Activated CD4-positive, alpha-beta T cell treated with anti-CD3 and anti-CD28 coated beads, Interleukin-10, Interleukin-2, amounts not matched to agents 100 ng/mL and 50 ng/mL, durations not matched to agents 16 hours and 8 hours (primary cell): ENCODE measurements around the gene RNF220.
"Not testable (repeated sequence)": the region's sequence is repeated elsewhere in the genome, so short reads cannot be mapped to it uniquely, and the experiment has no call there.

Source experiments
- DNase-seq: peaks from one replicate; pipeline ENCODE4 v3.0.0-alpha.2; 2020

The RNF220 gene

DNA sequence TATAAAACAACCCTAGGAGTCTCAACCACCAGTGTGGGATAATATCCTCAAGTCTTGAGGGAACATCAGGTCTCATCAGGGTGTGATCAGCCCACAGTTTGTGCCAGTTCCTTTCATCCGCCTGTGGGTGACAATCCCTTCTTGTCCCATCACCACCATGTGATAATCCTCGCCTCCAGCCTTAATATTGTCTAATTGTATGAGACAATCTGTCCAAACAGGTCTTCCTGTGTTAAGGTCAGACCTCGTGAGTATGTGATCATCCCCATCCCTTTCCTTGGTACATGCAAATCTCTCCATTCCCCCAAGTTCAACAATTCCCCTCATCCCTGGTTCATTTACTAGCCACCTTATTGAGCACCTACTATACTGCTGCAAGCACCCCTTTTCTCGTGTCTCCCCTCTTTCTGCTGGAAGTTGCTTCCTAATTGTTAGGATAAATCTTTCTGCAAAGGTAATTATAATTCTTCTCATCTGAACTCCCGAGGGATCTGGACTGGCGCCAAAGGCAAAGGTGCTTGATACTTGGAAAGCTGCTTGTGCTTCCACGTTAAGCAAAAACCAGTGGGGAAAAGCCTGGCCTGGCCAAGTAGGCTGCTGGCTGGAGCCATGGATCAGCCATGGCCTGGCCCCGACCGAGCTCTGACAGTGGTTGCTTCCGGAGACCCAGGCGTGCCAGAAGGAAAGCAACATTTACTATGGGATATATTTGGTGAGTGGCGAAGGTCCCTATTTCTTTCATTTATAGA lies 92.5 kb downstream of the RNF220 start:
- no peak for DNase-seq

GRCh38 chr1:44499306-44499705 lies 94.3 kb downstream of the RNF220 start:
- DNase-seq: no peak

GRCh38 chr1:44500181-44501046 lies 95.4 kb downstream of the RNF220 start:
- DNase-seq: no peak

DNA sequence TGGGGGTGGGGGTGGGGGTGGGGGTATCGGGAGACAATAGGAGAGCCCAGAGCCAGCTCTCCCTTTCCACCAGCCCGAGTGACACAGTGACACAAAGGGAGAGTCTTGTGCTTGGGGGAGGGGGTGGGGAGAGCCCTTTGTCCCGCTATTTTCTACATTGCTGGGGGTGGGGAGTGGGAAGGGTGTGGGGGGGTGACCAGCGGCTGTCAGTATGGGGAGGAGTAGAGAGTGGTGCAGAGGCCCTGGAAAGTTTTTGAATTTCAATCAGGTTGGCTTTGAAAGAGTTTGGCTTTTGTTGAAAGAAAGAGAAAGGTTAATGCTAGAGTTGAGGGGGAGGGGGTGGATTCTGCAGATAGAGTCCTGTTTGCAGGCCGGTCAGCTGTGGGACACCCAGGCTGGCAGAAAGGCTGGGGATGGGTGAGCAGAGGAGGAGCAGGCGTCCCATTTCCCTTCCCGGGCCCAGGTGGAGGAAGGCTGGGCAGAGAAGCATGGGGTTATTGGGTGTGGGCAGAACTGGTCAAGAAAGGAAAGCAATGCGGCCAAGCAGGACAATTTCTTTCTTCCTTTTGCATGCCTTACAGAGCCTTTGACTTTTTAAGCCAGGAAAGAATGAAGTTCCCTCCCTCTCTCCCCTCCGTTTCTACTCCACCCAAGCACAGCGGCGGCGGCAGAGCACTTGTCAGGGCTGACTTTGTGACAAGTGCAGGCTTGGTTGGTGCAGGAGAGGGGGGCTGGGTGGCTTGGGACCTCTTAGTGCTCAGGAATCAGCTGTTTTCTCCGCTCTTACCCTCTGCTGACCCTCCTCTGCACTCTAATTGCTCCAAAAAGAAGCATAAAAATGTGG lies 96.2 kb downstream of the RNF220 start:
- no peak for DNase-seq

- not testable (repeated sequence) for DNase-seq
Measured at GRCh38 chr1:44502823-44503222, 97.8 kb downstream of the RNF220 start.

DNA sequence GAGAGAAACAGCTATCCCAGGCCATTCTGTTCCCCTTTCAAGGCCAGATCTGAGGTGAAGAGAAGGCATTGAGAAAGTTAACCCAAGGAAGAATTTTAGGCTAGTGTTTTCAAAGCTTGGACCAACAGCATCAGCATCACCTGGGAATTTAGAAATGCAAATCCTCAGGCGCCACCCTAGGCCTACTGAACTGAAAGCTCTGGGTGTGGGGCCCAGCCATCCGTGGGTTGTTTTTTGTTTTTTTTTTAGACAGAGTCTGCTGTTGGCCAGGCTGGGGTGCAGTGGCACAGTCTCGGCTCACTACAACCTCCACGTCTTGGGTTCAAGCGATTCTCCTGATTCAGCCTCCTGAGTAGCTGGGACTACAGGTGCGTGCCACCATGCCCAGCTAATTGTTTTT lies 98.6 kb downstream of the RNF220 start:
- DNase-seq: no peak

- DNase-seq: no peak
Measured at GRCh38 chr1:44505210-44505993, 100.3 kb downstream of the RNF220 start.

DNA sequence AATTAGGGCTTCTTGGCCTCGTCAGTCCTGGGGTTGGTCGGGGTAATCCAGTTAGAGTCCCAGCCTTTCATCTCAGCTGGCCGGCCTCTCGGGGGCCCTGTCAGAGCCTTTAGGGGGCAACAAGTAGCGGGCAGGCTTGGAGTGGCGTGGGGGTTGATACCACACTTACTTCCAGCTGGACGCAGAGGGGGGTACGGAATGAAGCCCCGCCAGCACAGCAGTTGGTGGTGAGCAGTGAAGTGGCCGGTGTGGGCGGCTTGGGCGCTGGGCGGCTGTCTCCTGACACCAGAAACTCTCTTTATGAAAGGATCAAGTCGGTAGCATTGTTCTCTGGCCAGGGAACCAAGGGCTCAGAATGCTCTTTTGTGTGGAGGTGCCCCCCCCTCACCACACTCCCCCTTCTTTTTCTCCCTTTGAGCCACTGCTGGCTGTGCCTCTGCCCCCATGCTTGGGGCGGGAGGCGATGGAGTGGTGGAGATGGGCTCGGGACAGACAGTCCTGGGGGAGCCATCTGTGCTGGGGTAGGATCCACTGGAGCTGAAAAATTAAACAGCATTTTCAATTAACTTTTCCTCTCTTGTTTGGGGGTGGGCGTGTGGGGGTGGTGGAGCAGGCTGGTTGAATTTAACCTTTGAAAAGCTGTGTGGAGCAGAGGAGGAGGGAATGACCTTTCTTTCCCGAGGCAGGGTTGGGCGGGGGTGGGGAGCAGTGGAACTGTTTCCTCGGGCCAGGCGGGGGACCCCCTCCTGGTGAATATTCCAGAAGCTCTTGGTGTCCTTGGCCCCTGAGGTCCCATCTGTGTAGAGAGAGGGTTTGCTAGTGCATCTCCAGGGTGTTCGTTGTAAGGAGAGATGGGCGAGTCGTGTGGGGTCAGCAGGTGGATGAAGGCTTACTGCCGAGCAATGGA lies 102.7 kb downstream of the RNF220 start:
- DNase-seq: no peak

DNA sequence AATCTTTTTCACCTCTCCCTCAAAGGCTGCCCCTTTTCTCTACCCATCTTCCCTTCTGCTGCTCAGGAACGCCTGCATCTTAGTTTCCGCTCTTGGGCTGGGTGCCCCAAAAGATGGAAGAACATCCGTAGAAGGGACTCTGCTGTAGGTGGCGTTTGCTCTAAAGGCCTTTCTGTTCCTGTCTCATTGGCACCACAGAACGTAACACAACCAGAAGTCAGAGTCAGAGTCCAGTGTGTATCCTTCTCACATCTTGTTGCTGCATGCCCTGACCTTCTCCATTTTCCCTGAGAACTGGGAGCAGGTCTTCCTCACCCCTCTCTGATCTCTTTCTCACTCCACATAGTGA lies 103.3 kb downstream of the RNF220 start:
- DNase-seq: no peak

- no peak for DNase-seq
Measured at GRCh38 chr1:44511363-44511762, 106.3 kb downstream of the RNF220 start.

DNA sequence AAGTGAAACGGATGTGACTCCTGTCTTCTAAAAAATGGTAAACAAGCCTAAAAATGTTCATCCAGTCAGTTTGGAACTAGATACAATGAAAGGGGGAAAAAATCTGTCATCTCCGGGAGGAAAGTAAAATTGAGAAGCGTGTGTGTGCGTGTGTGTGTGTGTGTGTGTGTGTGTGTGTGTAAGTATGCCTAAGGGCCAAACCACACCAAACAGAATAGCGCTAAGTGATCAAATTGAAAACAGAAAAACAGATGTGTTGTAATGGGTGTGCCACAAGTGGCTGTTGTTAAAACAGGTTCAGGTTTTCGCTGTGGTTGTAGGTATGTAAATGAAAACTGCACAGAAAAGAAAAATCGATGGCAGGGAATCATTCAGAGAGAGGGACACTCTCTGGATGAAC lies 106.7 kb downstream of the RNF220 start:
- DNase-seq: peak; percentile 51

- DNase-seq: no peak
Measured at GRCh38 chr1:44512313-44512885, 107.3 kb downstream of the RNF220 start.

DNA sequence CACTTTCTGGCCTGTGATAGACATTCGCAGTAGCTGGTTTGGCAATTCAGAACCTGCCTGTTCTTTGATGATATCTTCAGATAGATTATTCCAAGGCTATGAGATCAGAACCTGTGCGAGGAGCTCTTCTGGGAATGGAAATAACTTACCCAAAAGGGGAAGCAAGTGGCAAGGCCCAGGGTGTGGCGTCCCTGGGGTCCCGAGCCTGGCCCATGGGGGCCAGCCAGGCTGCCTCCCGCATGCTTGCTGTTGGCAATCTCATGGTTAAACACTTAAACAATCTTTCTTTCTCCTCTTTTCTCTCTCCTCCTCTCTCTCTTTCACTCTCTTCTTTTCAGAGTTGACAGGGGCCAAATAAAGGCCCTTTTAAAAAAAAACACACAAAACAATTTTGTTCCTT lies 108.1 kb downstream of the RNF220 start:
- DNase-seq: no peak

DNA sequence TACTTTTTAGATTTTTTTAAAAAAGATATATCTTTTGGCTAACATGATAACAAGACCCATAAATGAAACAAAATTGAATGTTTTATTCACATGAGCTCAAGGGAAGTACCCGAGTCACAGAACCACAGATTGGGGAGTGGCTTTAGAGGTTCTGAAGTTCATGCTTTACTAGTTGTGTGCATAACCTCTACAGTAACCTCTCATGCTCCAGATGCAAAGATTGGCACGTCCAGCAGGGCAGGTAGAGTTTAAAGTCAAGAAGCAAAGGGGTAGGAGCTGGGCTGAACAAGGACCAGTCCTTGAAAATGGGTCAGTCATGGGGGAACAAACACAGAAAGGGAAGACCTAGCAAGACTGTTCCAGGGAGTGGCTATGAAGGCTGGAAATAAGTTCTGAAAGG lies 109.6 kb downstream of the RNF220 start:
- DNase-seq: no peak

DNA sequence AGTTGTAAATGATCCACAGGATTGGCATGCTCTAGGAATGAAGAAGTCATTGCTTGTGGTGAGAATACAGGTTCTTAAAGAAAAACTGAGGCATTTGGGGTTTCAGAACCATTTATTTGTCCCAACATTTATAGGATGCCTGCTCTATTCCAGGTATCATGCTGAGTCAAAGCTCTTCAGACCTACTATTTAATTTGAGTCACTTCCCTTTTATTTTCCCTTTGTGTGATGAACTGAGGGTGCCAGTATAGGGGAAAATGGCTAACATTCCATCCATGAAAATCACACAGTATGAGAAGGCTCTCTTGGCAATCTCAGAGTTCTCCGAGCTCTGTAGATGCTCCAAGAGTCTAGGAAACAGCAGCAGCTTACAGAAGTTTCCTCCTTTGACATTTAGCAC lies 110.4 kb downstream of the RNF220 start:
- DNase-seq: no peak

GRCh38 chr1:44519035-44519676 lies 114.1 kb downstream of the RNF220 start:
- DNase-seq: peak; percentile 12

- no peak for DNase-seq
Measured at GRCh38 chr1:44521378-44522080, 116.5 kb downstream of the RNF220 start.

- DNase-seq: no peak
Measured at GRCh38 chr1:44523593-44524591, 118.8 kb downstream of the RNF220 start.
